Upper lobe of left lung (tissue), 4 donors: ENCODE measurements around the gene MAEA.

Experiments used
- CTCF ChIP-seq, 6 experiments: fragments of 450-650 bp in 4 of 6; fragments of 200-600 bp in 2 of 6; sonication (generic) in 2 of 6; IDR thresholded peaks; one replicate each; pipeline ENCODE4 v1.5.1; 2016 to 2019; ENCODE audit warnings: antibody characterized with exemption in 6 of 6
- EP300 ChIP-seq, 4 donors: sonication (generic); formaldehyde crosslinking; IDR thresholded peaks; one replicate each; pipeline ENCODE4 v1.5.1; 2017; ENCODE audit warnings: antibody characterized with exemption in 4 of 4, control low read depth in 2 of 4
- POLR2A ChIP-seq, 4 donors: fragments of 450-650 bp; IDR thresholded peaks; one replicate each; pipeline ENCODE4 v1.5.1; 2016 to 2017; ENCODE audit warnings: antibody characterized with exemption in 4 of 4, mild to moderate bottlenecking in 2 of 4
- POLR2AphosphoS5 ChIP-seq, 2 donors: sonication (generic); formaldehyde crosslinking; IDR thresholded peaks; one replicate each; pipeline ENCODE4 v1.5.1; 2017; ENCODE audit warnings: antibody characterized with exemption in 2 of 2

GRCh38 chr4:1367936-1368289 is 78.2 kb downstream of the MAEA start:
- TF ChIP-seq POLR2AphosphoS5 (IDR thresholded peaks at IDR 0.05): no peak
- no peak for TF ChIP-seq CTCF (IDR thresholded peaks at IDR 0.05)
- TF ChIP-seq POLR2A (IDR thresholded peaks at IDR 0.05): no peak
- no peak for TF ChIP-seq EP300 (IDR thresholded peaks at IDR 0.05)
